ENCODE measurements around the gene JAGN1. TPM values are rescaled to one million over a fixed set of nuclear protein-coding genes. Genes with fewer than 3 reads are reported as not detected.
A peak's percentile ranks its signal among the peaks of the same experiment; 100 is the strongest.

Gene JAGN1
- total RNA-seq, 1 donor from 2014 or later: 27.8 TPM

DNA sequence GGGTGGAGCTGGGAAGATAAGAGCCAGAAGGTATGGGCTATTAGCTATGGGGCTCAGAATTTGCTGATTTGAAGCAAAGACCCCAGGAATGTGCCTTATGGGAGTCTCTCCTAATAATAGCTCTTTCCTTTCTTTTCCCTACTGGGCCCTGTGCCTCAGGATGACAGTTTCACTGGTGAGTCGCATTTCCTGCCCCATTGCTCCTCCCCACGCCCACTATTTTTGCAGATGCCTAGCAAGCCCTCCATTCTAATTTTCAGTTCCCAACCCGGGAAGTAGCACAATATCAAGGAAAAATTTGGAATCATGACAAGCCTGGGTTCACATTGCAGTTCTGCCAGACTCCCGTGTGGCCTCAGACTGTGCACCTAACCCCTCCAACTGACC lies 12.8 kb downstream of the JAGN1 start:
- no peak for DNase-seq (ENCODE audit: low read depth)
- peak overlapping the region; percentile 46 for H3K4me3 ChIP-seq (ENCODE audit: low read depth, low read length)
- TF ChIP-seq, protein P1, sequence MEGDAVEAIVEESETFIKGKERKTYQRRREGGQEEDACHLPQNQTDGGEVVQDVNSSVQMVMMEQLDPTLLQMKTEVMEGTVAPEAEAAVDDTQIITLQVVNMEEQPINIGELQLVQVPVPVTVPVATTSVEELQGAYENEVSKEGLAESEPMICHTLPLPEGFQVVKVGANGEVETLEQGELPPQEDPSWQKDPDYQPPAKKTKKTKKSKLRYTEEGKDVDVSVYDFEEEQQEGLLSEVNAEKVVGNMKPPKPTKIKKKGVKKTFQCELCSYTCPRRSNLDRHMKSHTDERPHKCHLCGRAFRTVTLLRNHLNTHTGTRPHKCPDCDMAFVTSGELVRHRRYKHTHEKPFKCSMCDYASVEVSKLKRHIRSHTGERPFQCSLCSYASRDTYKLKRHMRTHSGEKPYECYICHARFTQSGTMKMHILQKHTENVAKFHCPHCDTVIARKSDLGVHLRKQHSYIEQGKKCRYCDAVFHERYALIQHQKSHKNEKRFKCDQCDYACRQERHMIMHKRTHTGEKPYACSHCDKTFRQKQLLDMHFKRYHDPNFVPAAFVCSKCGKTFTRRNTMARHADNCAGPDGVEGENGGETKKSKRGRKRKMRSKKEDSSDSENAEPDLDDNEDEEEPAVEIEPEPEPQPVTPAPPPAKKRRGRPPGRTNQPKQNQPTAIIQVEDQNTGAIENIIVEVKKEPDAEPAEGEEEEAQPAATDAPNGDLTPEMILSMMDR (conservative IDR thresholded peaks at IDR 0.05; ENCODE audit: low read depth, low read length): no peak

DNA sequence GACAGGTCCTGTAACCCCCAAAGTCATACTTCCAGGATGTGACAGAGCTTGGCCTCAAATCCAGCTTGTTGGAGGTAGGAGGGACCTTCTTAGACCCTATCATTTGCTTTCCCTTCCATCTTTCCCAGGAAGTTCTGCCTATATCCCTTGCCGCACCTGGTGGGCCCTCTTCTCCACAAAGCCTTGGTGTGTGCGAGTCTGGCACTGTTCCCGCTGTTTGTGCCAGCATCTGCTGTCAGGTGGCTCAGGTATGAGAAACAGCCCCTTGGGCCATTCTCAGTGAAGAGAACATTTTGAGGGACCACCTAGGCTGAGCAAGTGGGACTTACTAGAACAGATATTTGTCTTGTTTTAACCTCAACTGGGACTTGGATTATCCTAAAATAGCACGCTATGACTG lies 13.5 kb downstream of the JAGN1 start:
- H3K4me3 ChIP-seq (ENCODE audit: low read depth, low read length): no peak overlapping the region
- no peak for DNase-seq (ENCODE audit: low read depth)
- TF ChIP-seq, protein P1 (conservative IDR thresholded peaks at IDR 0.05; ENCODE audit: low read depth, low read length): no peak

DNA sequence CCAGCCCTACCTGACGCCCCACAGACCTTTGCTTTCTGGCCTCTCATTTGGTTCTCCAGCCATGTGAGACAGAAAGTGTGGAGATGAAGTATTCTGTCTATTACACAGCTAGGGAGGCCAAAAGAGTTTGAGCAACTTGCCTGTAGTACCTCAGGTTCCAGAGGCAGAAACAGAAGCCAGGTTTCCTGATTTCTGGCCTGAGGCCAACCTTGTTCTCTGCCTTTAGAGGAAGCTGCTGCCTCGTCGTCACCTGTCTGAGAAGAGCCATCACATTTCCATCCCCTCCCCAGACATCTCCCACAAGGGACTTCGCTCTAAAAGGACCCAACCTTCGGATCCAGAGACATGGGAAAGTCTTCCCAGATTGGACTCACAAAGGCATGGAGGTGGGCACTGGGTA lies 16.1 kb downstream of the JAGN1 start:
- no peak for DNase-seq (ENCODE audit: low read depth)
- TF ChIP-seq, protein P1 (conservative IDR thresholded peaks at IDR 0.05; ENCODE audit: low read depth, low read length): no peak

DNA sequence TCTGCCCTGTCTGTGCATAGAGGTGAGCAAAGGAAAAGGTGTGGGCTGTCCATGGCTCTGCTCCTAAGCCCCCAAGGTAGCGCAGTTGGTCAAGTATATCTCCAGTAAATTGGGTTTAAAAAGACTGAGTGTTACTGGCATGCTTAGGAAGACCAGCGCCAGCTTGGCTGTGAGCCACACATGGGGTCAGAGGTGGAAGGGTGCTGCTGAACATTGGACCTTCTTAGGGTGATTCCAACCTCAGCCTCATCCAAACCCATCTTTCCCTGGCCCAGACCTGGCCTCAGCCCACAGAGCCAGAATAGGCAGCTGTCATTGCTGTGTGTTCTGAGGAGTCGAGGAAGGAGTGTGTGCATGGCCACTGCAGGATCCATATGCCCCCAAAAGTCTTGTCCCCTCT lies 17.9 kb downstream of the JAGN1 start:
- no peak for DNase-seq (ENCODE audit: low read depth)
- TF ChIP-seq, protein P1 (conservative IDR thresholded peaks at IDR 0.05; ENCODE audit: low read depth, low read length): no peak
- no peak overlapping the region for H3K4me3 ChIP-seq (ENCODE audit: low read depth, low read length)

More for the DNA sequence above, 16.1 kb downstream of the JAGN1 start:
- H3K4me3 ChIP-seq (ENCODE audit: low read depth, low read length): no peak overlapping the region

DNA sequence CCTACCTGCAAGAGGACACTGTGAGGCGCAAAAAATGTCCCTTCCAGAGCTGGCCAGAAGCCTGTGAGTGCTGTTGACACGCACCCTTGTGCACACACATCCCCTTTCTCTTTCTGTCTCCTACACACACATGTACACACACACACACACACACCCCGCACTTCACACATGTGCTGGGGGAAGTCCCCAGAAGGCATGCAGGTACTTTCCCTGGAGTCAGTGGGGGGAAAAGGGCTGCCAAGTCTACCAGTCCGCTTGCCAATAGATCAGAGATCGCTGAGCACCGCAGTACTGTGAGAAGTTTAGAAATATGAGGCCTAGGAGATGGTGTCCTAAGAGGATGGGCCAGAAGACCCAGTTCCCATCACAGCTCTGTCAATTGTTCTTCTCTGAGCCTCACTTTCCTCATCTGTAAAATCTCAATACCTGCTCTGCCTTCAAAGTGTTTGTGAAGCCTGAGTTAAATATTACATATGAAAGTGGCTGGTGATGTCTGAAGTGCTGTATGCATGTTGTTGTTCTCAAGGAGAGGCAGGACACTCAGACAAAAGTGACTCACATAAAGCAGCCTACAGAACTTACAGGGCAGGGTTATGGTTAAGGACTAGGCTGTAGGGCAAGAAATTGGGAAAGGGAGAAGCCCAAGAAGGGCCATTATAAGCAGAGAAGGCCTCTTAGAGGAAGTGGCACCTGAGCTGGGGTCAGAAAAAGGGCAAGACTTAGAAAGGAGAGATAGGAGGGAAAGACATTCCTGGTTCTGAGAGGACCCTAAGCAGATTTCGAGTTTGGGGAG lies 19.0 kb downstream of the JAGN1 start:
- H3K4me3 ChIP-seq (ENCODE audit: low read depth, low read length): no peak overlapping the region
- DNase-seq (ENCODE audit: low read depth): no peak
- TF ChIP-seq, protein P1 (conservative IDR thresholded peaks at IDR 0.05; ENCODE audit: low read depth, low read length): no peak

DNA sequence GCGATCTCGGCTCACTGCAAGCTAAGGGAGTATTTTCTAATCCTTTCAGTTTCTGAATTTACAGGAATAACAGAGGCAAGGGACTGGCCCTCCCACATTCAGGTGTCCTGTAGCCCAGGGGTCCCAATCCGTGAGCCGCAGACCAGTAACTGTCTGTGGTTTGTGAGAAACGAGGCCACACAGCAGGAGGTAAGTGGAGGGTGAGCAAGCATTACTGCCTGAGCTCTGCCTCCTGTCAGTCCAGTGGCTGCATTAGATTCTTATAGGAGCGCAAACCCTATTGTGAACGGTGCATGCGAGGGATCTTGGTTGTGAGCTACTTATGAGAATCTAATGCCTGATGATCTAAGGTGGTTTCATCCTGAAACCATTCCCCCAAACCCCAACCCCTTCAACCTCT lies 21.5 kb downstream of the JAGN1 start:
- no peak for DNase-seq (ENCODE audit: low read depth)
- TF ChIP-seq, protein P1 (conservative IDR thresholded peaks at IDR 0.05; ENCODE audit: low read depth, low read length): no peak
- no peak overlapping the region for H3K4me3 ChIP-seq (ENCODE audit: low read depth, low read length)
